Renal cortex interstitium (tissue), 11 donors: Measurements from ENCODE around the gene RPL3. TPM values are rescaled to one million over a fixed set of nuclear protein-coding genes. Genes with fewer than 3 reads are reported as not detected.

ENCODE experiments used
- DNase-seq, 11 donors: peaks; one replicate each; pipeline ENCODE4 v3.0.0-alpha.2; 2013; ENCODE audit warnings: low read depth in 9 of 11, low spot score in 4 of 11; ENCODE audit errors: extremely low read depth in 1 of 11
- polyA plus RNA-seq, 3 donors: library from polyadenylated mRNA; unstranded; fragments of 120-200 nt; gene quantifications; one replicate each; pipeline ENCODE4 v1.2.1, GENCODE V29; 2013; ENCODE audit not compliant: insufficient read length in 3 of 3

Gene RPL3
- polyA plus RNA-seq, 3 donors: 2,961 to 3,304 (median 3,137) TPM

DNA sequence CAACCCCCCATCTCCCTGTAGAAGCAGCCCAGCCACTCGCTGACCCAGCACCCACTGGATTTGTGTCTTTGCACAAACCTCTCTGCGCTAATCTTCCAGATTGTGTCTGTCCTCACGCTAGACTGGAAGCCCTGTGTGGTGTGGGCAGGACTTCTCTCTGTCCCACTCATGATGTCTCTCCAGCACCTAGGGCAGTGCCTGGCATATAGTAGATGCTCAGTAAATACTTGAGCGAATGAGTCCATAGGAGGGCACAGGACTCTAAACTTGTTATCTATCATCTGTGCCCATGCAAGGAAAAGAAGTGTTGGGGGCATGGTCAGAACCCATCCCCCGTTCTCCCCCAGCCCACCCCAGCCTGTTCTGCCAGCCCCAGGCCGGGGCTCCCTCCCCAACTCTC is 22.9 kb downstream of the RPL3 start:
- DNase-seq: no peak

- no peak for DNase-seq
Observed at GRCh38 chr22:39294571-39295468, 24.6 kb downstream of the RPL3 start.

DNA sequence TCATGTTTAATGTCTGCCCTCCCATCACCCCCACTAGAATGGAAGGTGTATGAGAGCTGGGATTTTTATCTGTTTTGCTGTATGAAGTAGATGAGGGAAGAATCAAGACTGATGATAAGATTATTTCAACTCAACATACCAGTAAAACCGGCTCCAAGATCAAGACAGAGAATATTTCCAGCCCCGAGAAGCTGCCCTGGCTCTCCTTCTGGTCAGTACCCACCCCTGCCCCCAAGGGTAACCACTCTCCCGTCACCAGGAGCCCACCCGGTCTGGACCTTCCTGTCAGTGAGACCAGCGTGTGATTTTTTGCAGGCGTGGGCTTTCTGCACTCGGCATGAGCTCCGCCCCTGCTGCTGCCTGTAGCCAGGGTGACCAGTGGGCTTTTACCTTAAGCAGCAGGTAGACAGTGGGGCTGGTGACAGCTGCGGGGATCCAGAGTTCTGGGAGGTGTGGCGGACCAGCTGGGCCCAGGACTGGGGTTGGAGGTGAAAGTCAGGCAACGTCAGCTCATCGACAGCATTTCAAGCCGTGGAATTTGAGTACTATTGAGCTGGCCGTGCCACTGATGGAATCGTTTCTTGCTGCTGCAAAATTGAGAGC is 25.6 kb downstream of the RPL3 start:
- DNase-seq: no peak

DNA sequence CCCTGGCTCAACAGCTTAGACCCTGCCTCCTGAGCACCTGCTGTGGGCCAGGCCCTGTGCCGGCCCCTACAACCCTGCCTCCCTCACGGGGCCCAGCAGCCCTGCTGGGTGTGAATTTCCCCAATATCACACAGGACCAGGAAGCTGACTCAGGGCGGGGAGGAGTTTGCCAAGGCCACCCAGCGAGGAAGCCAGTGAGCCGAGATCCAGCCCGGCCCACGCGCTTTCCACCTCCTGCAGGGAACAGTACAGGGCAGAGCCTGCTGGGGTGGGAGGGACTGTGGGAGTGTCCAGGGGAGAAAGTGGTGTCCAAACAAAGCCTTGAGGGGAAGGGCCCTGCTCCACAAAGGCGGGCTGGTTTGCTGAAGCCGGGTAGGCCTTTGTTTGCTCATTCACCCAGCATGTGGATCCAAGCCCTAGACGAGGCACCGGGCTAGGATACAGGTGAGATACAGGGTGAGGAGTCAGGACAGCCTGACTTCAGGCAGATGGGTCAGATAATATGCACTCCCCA is 26.8 kb downstream of the RPL3 start:
- DNase-seq: peak in 5 of 11 donors; percentile 61 to 70 (median 65)

DNA sequence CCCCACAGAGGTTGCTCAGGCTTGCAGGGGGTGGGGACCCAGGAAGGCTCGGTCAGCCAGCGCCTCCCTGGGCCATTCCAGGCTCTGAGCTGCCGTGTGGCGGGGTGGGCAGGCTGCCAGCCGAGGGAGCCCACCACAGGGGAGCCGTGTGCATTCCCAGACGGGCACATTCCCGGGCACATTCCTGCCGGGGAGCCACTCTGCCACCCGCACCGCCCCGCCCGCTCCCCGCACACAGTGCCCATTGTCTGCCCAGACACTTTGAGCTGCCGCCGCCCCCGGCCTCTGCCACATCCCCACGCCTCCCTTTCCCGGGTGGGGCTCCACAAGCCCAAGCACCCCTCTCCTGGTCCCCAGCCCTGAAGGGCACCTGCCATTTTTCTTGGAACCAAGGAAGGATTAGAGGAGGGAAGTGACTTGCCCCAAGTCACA is 27.4 kb downstream of the RPL3 start:
- DNase-seq: no peak

GRCh38 chr22:39291523-39291922 is 27.9 kb downstream of the RPL3 start:
- DNase-seq: no peak

DNA sequence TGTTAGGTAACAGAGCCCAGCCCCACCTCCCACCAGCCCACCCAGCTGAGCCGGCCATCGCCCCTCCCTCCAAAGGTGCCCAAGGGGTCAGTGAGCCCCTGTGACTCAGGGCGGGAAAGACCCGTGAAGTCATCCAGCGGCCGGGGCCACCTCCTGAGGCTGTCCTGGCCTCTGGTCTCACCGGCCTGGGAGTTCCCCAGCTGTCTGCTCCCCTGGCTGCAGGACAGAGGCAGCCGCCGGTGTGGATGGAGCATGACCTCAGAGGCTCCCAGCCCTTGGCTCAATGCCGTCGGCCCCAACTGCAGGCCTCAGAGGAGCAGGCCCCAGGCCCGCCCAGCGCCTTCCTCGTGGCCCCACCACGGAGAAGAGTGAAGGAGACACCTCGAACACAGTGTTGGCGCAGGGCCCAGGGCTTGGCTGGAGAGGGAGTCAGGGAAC is 28.7 kb downstream of the RPL3 start:
- DNase-seq: no peak

DNA sequence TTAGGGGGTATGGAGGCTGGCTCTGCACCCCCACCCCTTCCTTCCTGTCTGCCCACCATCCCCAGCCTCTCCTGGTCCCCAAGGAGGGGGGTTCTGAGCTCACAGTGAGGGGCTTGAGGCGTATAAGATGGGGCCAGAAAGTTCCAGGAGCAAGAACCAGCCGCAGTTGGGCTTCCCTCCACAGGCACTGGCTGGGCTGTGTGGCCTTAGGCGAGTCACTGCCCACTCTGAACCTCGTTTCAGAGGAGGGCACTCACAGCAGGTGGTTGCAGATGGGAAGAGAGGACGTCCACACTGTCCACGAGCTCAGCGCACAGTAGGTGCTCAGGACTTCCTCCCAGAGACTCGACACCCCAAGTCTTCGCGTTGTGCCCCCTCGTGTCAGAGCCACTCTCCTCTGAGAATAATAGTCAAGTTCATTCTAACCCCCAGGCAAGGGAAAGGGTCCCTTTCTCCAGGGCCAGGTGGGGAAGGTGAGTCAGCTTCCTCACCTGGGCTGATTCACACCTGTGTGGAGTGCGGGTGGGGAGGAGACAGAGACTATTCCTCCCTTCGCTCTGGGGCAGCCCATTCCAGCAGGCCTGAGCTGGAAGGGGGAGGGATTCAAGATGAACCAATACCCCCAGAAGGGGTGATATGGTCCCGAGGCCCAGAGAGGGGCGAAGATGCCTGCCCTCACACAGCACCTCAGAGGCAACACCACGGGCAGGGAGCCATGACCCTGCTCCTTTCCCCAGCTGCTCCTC is 29.3 kb downstream of the RPL3 start:
- no peak for DNase-seq

DNA sequence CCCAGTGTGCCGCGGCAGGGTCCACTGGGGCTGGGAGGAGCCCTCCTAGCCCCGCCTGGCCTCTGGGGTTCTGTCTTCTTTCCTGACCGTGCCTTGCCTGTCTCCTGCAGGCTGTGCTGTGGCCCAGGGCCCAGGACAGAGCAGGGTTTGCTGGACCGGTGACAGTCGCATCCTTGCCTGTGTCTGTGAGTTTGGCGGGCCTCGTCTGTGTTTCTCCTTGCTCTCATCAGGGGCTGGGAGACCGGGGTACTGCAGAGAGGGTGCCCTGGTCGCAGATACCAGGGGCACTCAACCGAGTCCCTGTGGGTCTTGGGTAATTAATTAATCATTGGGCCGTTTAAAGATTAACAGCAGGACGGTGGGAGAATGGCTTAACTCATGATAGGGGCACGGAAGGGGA is 29.9 kb downstream of the RPL3 start:
- DNase-seq: peak in 1 of 11 donors; percentile 78

DNA sequence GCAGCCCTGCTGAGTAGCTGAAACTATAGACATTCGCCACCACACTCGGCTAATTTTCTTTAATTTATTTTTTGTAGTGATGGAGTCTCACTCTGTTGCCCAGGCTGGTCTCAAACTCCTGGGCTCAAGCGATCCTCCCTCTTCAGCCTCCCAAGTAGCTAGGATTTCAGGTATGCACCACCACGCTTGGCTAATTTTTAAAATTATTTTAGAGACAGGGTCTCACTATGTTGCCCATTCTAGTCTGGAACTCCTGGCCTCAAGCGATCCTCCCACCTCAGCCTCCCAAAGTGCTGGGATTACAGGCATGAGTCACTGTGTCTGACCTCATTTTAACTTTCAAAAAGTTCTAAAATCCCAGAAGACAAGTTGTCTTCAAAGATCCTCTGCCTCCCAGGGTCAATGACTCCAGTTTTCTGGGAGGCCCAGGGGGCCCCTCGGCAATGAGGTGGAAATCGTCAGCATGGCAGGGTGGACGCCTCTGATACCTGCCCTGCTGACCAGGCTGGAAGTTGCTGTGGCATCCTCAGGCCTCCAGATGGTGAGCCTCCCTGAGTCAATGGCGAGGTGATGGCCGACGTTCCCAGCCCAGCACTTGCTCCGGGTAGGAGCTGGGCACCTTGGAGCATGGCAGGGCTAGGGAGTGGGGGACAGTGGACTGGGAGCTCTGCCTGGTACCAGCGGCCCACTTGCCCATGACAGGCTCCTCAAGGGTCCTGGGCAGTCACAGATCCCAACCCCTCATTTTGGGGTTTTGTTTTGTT is 31.1 kb downstream of the RPL3 start:
- no peak for DNase-seq

- no peak for DNase-seq
Observed at GRCh38 chr22:39287076-39287725, 32.2 kb downstream of the RPL3 start.

- DNase-seq: no peak
Observed at GRCh38 chr22:39284983-39285382, 34.4 kb downstream of the RPL3 start.

DNA sequence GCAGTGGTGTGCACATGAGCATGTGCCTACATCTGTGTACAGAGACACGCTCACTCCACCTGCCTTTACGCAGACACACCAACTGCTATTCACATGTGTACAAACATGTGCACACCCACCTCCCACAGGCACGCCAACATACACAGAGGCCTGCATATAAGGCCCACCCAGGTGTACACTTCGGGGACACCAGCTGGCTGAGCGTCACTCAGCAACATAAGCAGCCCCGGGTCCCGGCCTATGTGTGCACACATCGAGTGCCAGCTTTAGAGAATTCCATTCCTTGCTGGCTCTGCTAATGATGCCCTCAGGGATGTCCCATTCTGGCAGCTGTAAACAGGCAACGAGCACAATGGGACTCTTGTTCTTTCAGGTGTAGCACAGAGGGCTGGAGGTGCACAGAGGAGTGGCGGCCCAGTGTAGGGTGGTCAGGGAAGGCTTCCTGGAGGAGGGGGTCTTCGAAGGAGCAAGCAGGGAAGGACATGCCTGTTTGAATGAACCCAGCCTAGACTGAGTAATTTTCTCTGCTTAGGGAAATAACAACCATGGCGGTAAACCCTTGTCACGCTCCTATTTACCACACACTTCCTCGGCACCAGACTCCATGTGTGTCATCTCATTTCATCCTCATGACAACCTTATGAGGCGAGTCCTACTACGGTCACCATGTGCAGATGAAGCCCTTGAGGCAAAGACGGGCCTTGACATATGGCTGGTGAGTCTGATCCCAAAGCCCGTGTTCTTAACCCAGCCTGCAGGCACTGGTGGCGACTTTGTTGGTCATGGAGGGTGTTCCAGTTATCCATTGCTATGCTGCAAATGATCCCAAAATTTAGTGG is 35.1 kb downstream of the RPL3 start:
- no peak for DNase-seq

DNA sequence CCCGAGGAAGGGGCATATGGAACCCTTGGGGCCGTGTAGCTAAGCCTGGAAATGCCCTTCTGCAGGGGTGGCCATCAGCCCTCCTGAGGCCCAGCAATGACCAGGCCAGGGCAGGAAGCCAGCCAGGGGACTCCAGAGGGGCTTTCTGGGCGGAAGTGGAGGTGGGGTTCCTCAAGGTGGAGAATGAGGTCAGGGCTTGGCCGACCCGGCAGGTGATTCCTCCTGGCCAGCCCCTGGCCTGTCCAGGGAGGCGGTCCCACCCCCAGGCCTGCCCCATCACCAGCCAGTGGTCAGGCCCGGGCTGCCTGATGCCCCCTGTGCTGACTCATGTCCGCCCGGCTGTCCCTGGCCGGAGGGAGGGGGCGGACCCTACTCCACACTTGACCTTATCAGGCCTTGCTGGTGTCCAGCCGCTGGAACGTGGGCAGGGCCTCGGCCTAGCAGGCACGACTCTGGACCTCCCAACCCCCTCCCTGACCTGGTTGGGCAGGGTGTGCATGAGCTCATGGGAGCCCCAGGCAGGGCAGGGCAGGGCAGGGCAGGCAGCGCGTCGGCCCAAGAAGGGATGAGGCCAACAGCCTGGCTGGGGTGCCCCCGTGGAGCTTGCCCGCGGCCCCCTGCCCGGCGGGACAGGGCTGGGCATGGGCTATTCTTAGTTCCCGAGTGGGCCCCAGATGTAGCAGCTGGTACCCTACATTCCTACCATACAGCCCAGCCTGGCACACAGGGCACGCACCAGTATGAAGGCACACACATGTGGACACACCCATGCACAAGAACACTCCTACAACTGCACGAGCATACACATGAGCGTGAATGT is 35.9 kb downstream of the RPL3 start:
- DNase-seq: no peak

- DNase-seq: no peak
Observed at GRCh38 chr22:39282645-39283321, 36.6 kb downstream of the RPL3 start.

GRCh38 chr22:39281126-39281525 is 38.3 kb downstream of the RPL3 start:
- DNase-seq: no peak
